ENCODE data around the gene ZNF280B. TPM values are rescaled to one million over a fixed set of nuclear protein-coding genes. Genes with fewer than 3 reads are reported as not detected.

The ZNF280B gene
- total RNA-seq, 1 experiment from 2014 or later: 8.2 TPM

DNA sequence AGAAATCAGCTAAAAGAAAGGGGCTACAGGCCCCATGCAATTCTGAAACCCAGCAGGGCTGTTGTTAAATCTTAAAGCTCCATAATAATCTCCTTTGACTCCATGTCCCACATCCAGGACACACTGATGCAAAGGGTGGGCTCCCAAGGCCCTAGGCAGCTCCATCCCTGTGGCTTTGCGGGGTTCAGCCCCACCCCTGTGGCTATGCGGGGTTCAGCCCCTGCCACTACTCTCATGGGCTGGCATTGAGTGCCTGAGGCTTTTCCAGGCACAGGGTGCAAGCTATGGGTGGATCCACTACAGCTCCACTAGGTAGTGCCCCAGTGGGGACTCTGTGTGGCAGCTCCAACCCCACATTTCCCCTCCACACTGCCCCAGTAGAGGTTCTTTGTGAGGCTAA, 20.2 kb upstream of the ZNF280B start:
- Histone ChIP-seq H3K23ac (ENCODE audit: insufficient read length, low read depth, low read length) (no peak overlapping the region), H3T11ph (ENCODE audit: low read length) (no peak overlapping the region), H2BK12ac (ENCODE audit: insufficient read length, low read depth, low read length) (no peak overlapping the region), H3K23me2 (ENCODE audit: insufficient read length, low read depth, low read length, poor library complexity, severe bottlenecking) (no peaks in the 10 kb centered on the region), H2BK120ac (ENCODE audit: low read depth, low read length, poor library complexity, severe bottlenecking) (no peak overlapping the region), H3K4ac (ENCODE audit: low read depth, low read length) (no peak overlapping the region), H2BK5ac (ENCODE audit: insufficient read length, low read length) (no peak overlapping the region), H3K56ac (ENCODE audit: insufficient read length, low read depth, low read length) (no peak overlapping the region), H4K8ac (replicated peaks; ENCODE audit: insufficient read length, low read depth, low read length) (no peak overlapping the region), H2AFZ (ENCODE audit: low read length) (no peak overlapping the region), H3K27me3 (ENCODE audit: insufficient read depth, low read length) (peaks cover 6% of the 10 kb centered on the region; the same call in 1 of the 2 replicates), H3K79me1 (ENCODE audit: insufficient read depth, low read depth, low read length, poor library complexity, severe bottlenecking) (no peaks in the 10 kb centered on the region), H3K4me1 (ENCODE audit: insufficient read depth, low read length) (no peaks in the 10 kb centered on the region), H3K18ac (ENCODE audit: insufficient read length, low read depth, low read length) (no peak overlapping the region), H3K9me3 (ENCODE audit: control insufficient read depth, low read depth, low read length) (no peaks in the 10 kb centered on the region), H3K27ac (ENCODE audit: insufficient read length, low read depth, low read length) (no peak overlapping the region), H3K4me2 (ENCODE audit: insufficient read depth, insufficient read length, low read length) (no peak overlapping the region), H2AK5ac (ENCODE audit: insufficient read length, low read length) (no peak overlapping the region), H3K79me2 (ENCODE audit: insufficient read depth, low read length) (no peaks in the 10 kb centered on the region), H3K9ac (ENCODE audit: extremely low read depth, insufficient read length, low read length) (no peak overlapping the region), H2BK20ac (ENCODE audit: low read depth, low read length, poor library complexity, severe bottlenecking) (no peak overlapping the region), H4K5ac (ENCODE audit: insufficient read length, low read depth, low read length) (no peak overlapping the region), H2BK15ac (ENCODE audit: low read depth, low read length) (no peak overlapping the region), H4K91ac (ENCODE audit: insufficient read length, low read depth, low read length) (no peak overlapping the region), H3K14ac (ENCODE audit: insufficient read depth, low read length) (no peak overlapping the region), H4K20me1 (ENCODE audit: control insufficient read depth, insufficient read depth, insufficient read length) (no peaks in the 10 kb centered on the region)
- Mint-ChIP-seq H3K27me3 (ENCODE audit: low read depth) (peaks cover 91% of the 10 kb centered on the region), H3K4me3 (no peak overlapping the region), H3K9me3 (no peaks in the 10 kb centered on the region; a peak in 1 of 5 replicates), H3K4me1 (no peaks in the 10 kb centered on the region), H3K27ac (no peak overlapping the region), H3K36me3 (ENCODE audit: insufficient read depth in 1 of 3, low read depth in 3 of 3) (no peaks in the 10 kb centered on the region)
- WGBS (ENCODE audit: extremely low coverage, insufficient read length, low lambda C conversion rate): no CpG with 5 or more reads among the region's 2 CpGs
- no peak for DNase-seq
- TF ChIP-seq, protein P1, sequence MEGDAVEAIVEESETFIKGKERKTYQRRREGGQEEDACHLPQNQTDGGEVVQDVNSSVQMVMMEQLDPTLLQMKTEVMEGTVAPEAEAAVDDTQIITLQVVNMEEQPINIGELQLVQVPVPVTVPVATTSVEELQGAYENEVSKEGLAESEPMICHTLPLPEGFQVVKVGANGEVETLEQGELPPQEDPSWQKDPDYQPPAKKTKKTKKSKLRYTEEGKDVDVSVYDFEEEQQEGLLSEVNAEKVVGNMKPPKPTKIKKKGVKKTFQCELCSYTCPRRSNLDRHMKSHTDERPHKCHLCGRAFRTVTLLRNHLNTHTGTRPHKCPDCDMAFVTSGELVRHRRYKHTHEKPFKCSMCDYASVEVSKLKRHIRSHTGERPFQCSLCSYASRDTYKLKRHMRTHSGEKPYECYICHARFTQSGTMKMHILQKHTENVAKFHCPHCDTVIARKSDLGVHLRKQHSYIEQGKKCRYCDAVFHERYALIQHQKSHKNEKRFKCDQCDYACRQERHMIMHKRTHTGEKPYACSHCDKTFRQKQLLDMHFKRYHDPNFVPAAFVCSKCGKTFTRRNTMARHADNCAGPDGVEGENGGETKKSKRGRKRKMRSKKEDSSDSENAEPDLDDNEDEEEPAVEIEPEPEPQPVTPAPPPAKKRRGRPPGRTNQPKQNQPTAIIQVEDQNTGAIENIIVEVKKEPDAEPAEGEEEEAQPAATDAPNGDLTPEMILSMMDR (conservative IDR thresholded peaks at IDR 0.05): no peak
